ENCODE data around the gene CST9. TPM values are rescaled to one million over a fixed set of nuclear protein-coding genes. Genes with fewer than 3 reads are reported as not detected.

Gene CST9
- total RNA-seq, 1 donor = not detected

GRCh38 chr20:23588434-23589403 is 17.0 kb downstream of the CST9 start:
- no peak overlapping the region for H3K4me3 ChIP-seq (ENCODE audit: low read depth, low read length)
- no peak for TF ChIP-seq CTCF (IDR thresholded peaks at IDR 0.05; ENCODE audit: insufficient read depth, low read depth, low read length)
- DNase-seq (ENCODE audit: low read depth) = no peak

- no peak overlapping the region for H3K4me3 ChIP-seq (ENCODE audit: low read depth, low read length)
- DNase-seq (ENCODE audit: low read depth) = no peak
- no peak for TF ChIP-seq CTCF (IDR thresholded peaks at IDR 0.05; ENCODE audit: insufficient read depth, low read depth, low read length)
Observed at GRCh38 chr20:23587631-23588030, 18.1 kb downstream of the CST9 start.

GRCh38 chr20:23586735-23587525 is 18.8 kb downstream of the CST9 start:
- H3K4me3 ChIP-seq (ENCODE audit: low read depth, low read length) = no peak overlapping the region
- TF ChIP-seq CTCF (IDR thresholded peaks at IDR 0.05; ENCODE audit: insufficient read depth, low read depth, low read length) = no peak
- no peak for DNase-seq (ENCODE audit: low read depth)

GRCh38 chr20:23585808-23586734 is 19.6 kb downstream of the CST9 start:
- H3K4me3 ChIP-seq (ENCODE audit: low read depth, low read length) = no peak overlapping the region
- no peak for TF ChIP-seq CTCF (IDR thresholded peaks at IDR 0.05; ENCODE audit: insufficient read depth, low read depth, low read length)
- DNase-seq (ENCODE audit: low read depth) = no peak

GRCh38 chr20:23585449-23585807 is 20.3 kb downstream of the CST9 start:
- TF ChIP-seq CTCF (IDR thresholded peaks at IDR 0.05; ENCODE audit: insufficient read depth, low read depth, low read length) = no peak
- no peak for DNase-seq (ENCODE audit: low read depth)
- no peak overlapping the region for H3K4me3 ChIP-seq (ENCODE audit: low read depth, low read length)
